Lung (tissue), 12 donors: ENCODE results near the gene CD59. TPM values are rescaled to one million over a fixed set of nuclear protein-coding genes. Genes with fewer than 3 reads are reported as not detected.
"Not testable (repeated sequence)": the region's sequence is repeated elsewhere in the genome, so short reads cannot be mapped to it uniquely, and the experiment has no call there.

ENCODE experiments used
- ATAC-seq: fragments of 200-7000 bp; cut with Tn5 transposase; one replicate; pipeline ENCODE4 v1.9.1; 2020; ENCODE audit warnings: moderate number of reproducible peaks; ENCODE audit not compliant: insufficient read depth, low FRiP score
- DNase-seq, 3 donors: peaks; one replicate each; pipeline ENCODE4 v3.0.0-alpha.2; 2013 to 2017
- H3K27ac ChIP-seq, 2 donors: one replicate each; pipeline ENCODE4 v1.5.1; 2013; ENCODE audit warnings: mild to moderate bottlenecking in 2 of 2, moderate library complexity in 2 of 2, control low read depth in 1 of 2, inconsistent platforms in 1 of 2, low read depth in 1 of 2, low read length in 1 of 2
- H3K27me3 ChIP-seq, 3 donors: one replicate each; pipeline ENCODE4 v1.5.1; 2013; ENCODE audit warnings: low read length in 2 of 3; ENCODE audit not compliant: control insufficient read depth in 3 of 3, insufficient read depth in 3 of 3
- H3K36me3 ChIP-seq, 4 donors: one replicate each; pipeline ENCODE4 v1.5.1; 2013; ENCODE audit warnings: low read length in 4 of 4, mild to moderate bottlenecking in 1 of 4, moderate library complexity in 1 of 4; ENCODE audit not compliant: control insufficient read depth in 4 of 4, insufficient read depth in 4 of 4
- H3K4me1 ChIP-seq, 5 donors: one replicate each; pipeline ENCODE4 v1.5.1; 2013; ENCODE audit warnings: low read length in 5 of 5, mild to moderate bottlenecking in 2 of 5, moderate library complexity in 1 of 5; ENCODE audit not compliant: control insufficient read depth in 5 of 5, insufficient read depth in 5 of 5
- H3K4me3 ChIP-seq: one replicate; pipeline ENCODE4 v1.5.1; 2013; ENCODE audit warnings: mild to moderate bottlenecking, control low read depth, moderate library complexity
- H3K9ac ChIP-seq, 2 donors: one replicate each; pipeline ENCODE4 v1.5.1; 2013; ENCODE audit warnings: low read length in 2 of 2, control low read depth in 1 of 2; ENCODE audit not compliant: insufficient read depth in 1 of 2
- H3K9me3 ChIP-seq, 4 donors: one replicate each; pipeline ENCODE4 v1.5.1; 2013; ENCODE audit warnings: low read length in 3 of 4, mild to moderate bottlenecking in 1 of 4, moderate library complexity in 1 of 4; ENCODE audit not compliant: control insufficient read depth in 4 of 4, insufficient read depth in 3 of 4
- WGBS, 2 donors: extraction: QIAGEN DNeasy Blood & Tissue Kit; methylation state at CpG; one replicate each; pipeline ENCODE4 v1.1.7; 2013; 5-methylcytosine and 5-hydroxymethylcytosine counted together
- polyA plus RNA-seq, 2 donors: library from polyadenylated mRNA; stranded (reverse); fragments of 200-250 nt; gene quantifications; one replicate each; pipeline ENCODE4 v1.2.1, GENCODE V29; 2013
- total RNA-seq, 2 donors: library from RNA; depleted of rRNA in 1 of 2; stranded (reverse); fragments of >200 nt in 1 of 2; gene quantifications; one replicate each; pipeline ENCODE4 v1.2.1, GENCODE V29; 2014 to 2021
- TF ChIP-seq, protein P1 (sequence below): IDR thresholded peaks from 2 replicates; pipeline ENCODE4 v1.5.1; 2012; ENCODE audit warnings: mild to moderate bottlenecking; ENCODE audit errors: control extremely low read depth, extremely low read depth
- donor health status: control.
- donor health status: control.
- donor health status: Bipolar disorder and iron deficiency.
- donor health status: healthy.
- donor health status: DM: yes; HTN: yes; CAD: no.

Gene CD59
- total and polyA plus RNA-seq, 4 donors = 215 to 833 (median 539) TPM

DNA sequence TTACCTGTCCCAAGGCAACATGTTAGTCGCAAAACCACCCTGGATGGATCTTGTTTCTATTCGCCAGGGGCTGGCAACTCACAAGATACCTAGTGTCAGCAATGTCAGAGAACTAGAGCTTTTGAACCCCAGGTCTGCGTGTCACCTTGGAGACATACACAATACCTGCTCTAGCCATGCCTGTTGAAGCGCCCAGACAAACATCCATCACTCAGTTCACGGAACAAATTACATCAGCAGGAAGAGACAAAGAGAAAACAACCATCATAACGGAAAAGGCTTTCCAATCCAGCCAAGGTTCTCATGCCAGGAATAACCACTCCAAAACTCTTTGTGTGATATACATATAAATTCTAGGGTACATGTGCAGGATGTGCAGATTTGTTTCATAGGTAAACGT lies 2.2 kb downstream of the CD59 start:
- 52 to 69% methylated on average over 7 of the region's 7 CpGs for WGBS, 2 donors
- TF ChIP-seq, protein P1, sequence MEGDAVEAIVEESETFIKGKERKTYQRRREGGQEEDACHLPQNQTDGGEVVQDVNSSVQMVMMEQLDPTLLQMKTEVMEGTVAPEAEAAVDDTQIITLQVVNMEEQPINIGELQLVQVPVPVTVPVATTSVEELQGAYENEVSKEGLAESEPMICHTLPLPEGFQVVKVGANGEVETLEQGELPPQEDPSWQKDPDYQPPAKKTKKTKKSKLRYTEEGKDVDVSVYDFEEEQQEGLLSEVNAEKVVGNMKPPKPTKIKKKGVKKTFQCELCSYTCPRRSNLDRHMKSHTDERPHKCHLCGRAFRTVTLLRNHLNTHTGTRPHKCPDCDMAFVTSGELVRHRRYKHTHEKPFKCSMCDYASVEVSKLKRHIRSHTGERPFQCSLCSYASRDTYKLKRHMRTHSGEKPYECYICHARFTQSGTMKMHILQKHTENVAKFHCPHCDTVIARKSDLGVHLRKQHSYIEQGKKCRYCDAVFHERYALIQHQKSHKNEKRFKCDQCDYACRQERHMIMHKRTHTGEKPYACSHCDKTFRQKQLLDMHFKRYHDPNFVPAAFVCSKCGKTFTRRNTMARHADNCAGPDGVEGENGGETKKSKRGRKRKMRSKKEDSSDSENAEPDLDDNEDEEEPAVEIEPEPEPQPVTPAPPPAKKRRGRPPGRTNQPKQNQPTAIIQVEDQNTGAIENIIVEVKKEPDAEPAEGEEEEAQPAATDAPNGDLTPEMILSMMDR = no peak
- DNase-seq (peak in 1 of 3 donors; percentile 39), ATAC-seq (no peak)
- peaks cover 10 to 45% (median 25%) of the 10 kb centered on the region in 5 donors for H3K4me1 ChIP-seq
- no peaks in the 10 kb centered on the region for H3K9me3 ChIP-seq
- H3K9ac ChIP-seq = no peak overlapping the region
- peaks cover 0 to 8% (median 3%) of the 10 kb centered on the region in 4 donors for H3K36me3 ChIP-seq
- peak overlapping the region; percentile 95 for H3K4me3 ChIP-seq
- no peaks in the 10 kb centered on the region for H3K27me3 ChIP-seq
- peak overlapping the region; percentile 88 to 97 for H3K27ac ChIP-seq

DNA sequence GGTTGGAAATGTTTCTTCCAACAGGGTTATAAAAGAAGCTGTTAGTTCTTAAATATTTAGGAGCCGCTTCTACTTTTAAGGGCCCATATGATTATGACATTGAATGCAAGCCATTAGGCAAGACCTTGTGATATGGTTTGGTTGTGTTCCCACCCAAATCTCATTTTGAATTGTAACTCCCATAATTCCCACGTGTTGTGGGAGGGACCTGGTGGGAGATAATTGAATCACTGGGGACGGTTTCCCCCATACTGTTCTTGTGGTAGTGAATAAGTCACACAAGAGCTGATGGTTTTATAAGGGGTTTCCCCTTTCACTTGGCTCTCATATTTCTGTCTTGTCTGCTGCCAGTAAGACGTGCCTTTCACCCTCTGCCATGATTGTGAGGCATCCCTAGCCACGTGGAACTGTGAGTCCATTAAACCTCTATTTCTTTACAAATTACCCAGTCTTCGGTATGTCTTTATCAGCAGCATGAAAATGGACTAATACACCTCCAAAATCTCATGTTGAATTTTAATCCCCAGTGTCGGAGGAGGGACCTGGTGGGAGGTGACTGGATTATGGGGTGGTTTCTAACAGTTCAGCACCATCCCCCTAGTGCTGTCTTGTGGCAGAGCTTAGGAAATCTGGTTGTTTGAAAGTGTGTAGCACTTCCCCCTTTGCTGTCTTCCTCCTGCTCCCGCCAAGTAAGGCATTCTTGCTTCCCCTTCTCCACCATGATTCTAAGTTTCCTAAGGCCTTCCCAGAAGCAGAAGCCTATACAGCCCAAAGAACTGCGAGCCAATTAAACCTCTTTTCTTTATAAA lies 4.3 kb downstream of the CD59 start:
- TF ChIP-seq, protein P1 = no peak
- ATAC-seq (no peak), DNase-seq (no peak)
- Histone ChIP-seq H3K36me3 (peaks cover 0 to 8% (median 3%) of the 10 kb centered on the region in 4 donors), H3K4me3 (peak overlapping the region; percentile 39), H3K4me1 (peaks cover 6 to 32% (median 16%) of the 10 kb centered on the region in 5 donors), H3K9me3 (no peaks in the 10 kb centered on the region), H3K27me3 (no peaks in the 10 kb centered on the region), H3K27ac (peak overlapping the region in 1 of 2 donors; percentile 37), H3K9ac (no peak overlapping the region)
- 42 to 53% methylated on average over 9 of the region's 9 CpGs for WGBS, 2 donors

DNA sequence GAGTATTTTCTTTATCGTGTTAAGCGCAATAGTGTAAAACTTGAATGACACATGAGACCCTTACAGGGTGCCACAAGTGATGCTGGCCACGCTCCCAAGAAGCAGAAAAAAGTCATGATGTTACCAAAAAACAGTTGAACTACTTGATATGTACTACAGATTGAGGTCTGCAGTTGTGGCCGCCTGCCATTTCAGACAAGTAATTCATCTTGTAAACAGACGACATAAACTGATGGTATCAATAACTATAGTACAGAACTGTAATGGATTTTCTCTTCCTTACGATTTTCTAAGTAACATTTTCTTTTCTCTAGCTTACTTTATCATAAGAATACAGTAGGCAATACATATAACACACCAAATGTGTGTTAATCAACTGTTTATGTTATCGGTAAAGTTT lies 5.5 kb downstream of the CD59 start:
- H3K4me3 ChIP-seq = no peak overlapping the region
- ATAC-seq (no peak), DNase-seq (no peak)
- peaks cover 4 to 28% (median 13%) of the 10 kb centered on the region in 5 donors for H3K4me1 ChIP-seq
- no peaks in the 10 kb centered on the region for H3K27me3 ChIP-seq
- H3K9ac ChIP-seq = peak overlapping the region in 1 of 2 donors; percentile 9
- no peak overlapping the region for H3K27ac ChIP-seq
- WGBS, 2 donors = 57 to 79% methylated on average over 7 of the region's 7 CpGs
- H3K36me3 ChIP-seq = peaks cover 0 to 8% (median 3%) of the 10 kb centered on the region in 4 donors
- H3K9me3 ChIP-seq = no peaks in the 10 kb centered on the region
- TF ChIP-seq, protein P1 = no peak

DNA sequence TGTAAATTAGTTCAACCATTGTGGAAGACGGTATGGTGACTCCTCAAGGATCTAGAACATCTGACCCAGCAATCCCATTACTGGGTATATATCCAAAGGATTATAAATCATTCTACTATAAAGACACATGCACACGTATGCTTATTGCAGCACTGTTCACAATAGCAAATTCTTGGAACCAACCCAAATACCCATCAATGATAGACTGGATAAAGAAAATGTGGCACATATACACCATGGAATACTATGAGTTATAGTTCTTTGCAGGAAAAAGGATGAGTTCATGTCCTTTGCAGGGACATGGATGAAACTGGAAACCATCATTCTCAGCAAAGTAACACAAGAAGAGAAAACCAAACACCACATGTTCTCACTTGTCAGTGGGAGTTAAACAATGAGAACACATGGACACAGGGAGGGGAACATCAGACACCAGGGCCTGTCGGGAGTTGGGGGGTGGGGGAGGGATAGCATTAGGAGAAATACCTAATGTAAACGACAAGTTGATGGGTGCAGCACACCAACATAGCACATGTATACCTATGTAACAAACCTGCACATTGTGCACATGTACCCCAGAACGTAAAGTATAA lies 7.1 kb downstream of the CD59 start:
- H3K36me3 ChIP-seq, H3K9me3 ChIP-seq, H3K4me3 ChIP-seq, DNase-seq, H3K27ac ChIP-seq, H3K9ac ChIP-seq, ATAC-seq, H3K27me3 ChIP-seq: not testable (repeated sequence)
- WGBS, 2 donors = 72 to 77% methylated on average over 5 of the region's 5 CpGs
- peaks cover 5 to 31% (median 17%) of the 10 kb centered on the region in 5 donors for H3K4me1 ChIP-seq

DNA sequence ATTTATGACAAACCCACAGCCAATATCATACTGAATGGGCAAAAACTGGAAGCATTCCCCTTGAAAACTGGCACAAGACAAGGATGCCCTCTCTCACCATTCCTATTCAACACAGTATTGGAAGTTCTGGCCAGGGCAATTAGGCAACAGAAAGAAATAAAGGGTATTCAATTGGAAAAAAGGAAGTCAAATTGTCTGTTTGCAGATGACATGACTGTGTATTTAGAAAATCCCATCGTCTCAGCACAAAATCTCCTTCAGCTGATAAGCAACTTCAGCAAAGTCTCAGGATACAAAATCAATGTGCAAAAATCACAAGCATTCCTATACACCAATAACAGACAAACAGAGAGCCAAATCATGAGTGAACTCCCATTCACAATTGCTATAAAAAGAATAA lies 8.7 kb downstream of the CD59 start:
- DNase-seq, H3K27me3 ChIP-seq, H3K27ac ChIP-seq, H3K36me3 ChIP-seq, H3K4me3 ChIP-seq, ATAC-seq, H3K9me3 ChIP-seq, H3K9ac ChIP-seq: not testable (repeated sequence)
- peaks cover 7 to 36% (median 23%) of the 10 kb centered on the region in 5 donors for H3K4me1 ChIP-seq
- WGBS, 2 donors = 17 to 26% methylated on average over 1 of the region's 1 CpG
